Neural cell (in vitro differentiated cells): ENCODE measurements around the gene BICRA. TPM values are rescaled to one million over a fixed set of nuclear protein-coding genes. Genes with fewer than 3 reads are reported as not detected.

Source experiments
- H2AFZ ChIP-seq: fragments of 200-600, 300-800 bp; sonication (generic), shearing (Covaris generic); 2 replicates; pipeline ENCODE4 v1.6.0; 2014; ENCODE audit warnings: low read depth, mild to moderate bottlenecking, antibody characterized with exemption, low read length, moderate library complexity
- H3F3A ChIP-seq: fragments of 200-600 bp; shearing (Covaris generic); 2 replicates; pipeline ENCODE4 v1.6.1; 2016; ENCODE audit warnings: mild to moderate bottlenecking, moderate library complexity, mixed read lengths, antibody characterized with exemption, low read length; ENCODE audit not compliant: insufficient read depth, poor library complexity, severe bottlenecking
- H3K27ac ChIP-seq: fragments of 200-600, 300-800 bp; sonication (generic), shearing (Covaris generic); 2 replicates; pipeline ENCODE4 v1.5.1; 2014; ENCODE audit warnings: mild to moderate bottlenecking, low read length, moderate library complexity
- H3K27me3 ChIP-seq: fragments of 300-800, 200-600 bp; sonication (generic), shearing (Covaris generic); 2 replicates; pipeline ENCODE4 v1.6.0; 2014; ENCODE audit warnings: mild to moderate bottlenecking, low read depth, low read length, moderate library complexity; ENCODE audit not compliant: insufficient read depth
- H3K36me3 ChIP-seq: fragments of 300-800, 200-600 bp; sonication (generic), shearing (Covaris generic); 2 replicates; pipeline ENCODE4 v1.5.1; 2014; ENCODE audit warnings: mild to moderate bottlenecking, antibody characterized with exemption, low read length, moderate library complexity; ENCODE audit not compliant: insufficient read depth
- H3K4me2 ChIP-seq: fragments of 300-800, 200-600 bp; sonication (generic), shearing (Covaris generic); 2 replicates; pipeline ENCODE4 v1.6.0; 2014; ENCODE audit warnings: mild to moderate bottlenecking, low read length
- H3K4me3 ChIP-seq: fragments of 300-800, 200-600 bp; sonication (generic), shearing (Covaris generic); 2 replicates; pipeline ENCODE4 v1.5.1; 2014; ENCODE audit warnings: mild to moderate bottlenecking, low read length, moderate library complexity
- H3K79me2 ChIP-seq: fragments of 200-600 bp; shearing (Covaris generic); replicated peaks from 2 replicates; pipeline ENCODE4 v1.6.0; 2014; ENCODE audit warnings: mild to moderate bottlenecking, low read length, moderate library complexity; ENCODE audit not compliant: insufficient read depth
- H3K9ac ChIP-seq: fragments of 300-800, 200-600 bp; sonication (generic), shearing (Covaris generic); 2 replicates; pipeline ENCODE4 v1.6.1; 2016; ENCODE audit warnings: mild to moderate bottlenecking, low read length, mixed read lengths
- H3K9me2 ChIP-seq: fragments of 200-600 bp; shearing (Covaris generic); 2 replicates; pipeline ENCODE4 v1.6.1; 2016; ENCODE audit warnings: mild to moderate bottlenecking, low read length, mixed read lengths; ENCODE audit not compliant: insufficient read depth
- H3K9me3 ChIP-seq: fragments of 200-600, 300-800 bp; sonication (generic), shearing (Covaris generic); 2 replicates; pipeline ENCODE4 v1.6.1; 2016; ENCODE audit warnings: mild to moderate bottlenecking, mixed run types, low read length, moderate library complexity, mixed read lengths
- H4K20me1 ChIP-seq: fragments of 200-600 bp; shearing (Covaris generic); 2 replicates; pipeline ENCODE4 v1.6.1; 2016; ENCODE audit warnings: mild to moderate bottlenecking, mixed run types; ENCODE audit not compliant: insufficient read depth
- EP300 ChIP-seq: fragments of 450-650 bp; conservative IDR thresholded peaks from 2 replicates; pipeline ENCODE4 v1.6.1; 2014; ENCODE audit warnings: antibody characterized with exemption, mild to moderate bottlenecking, moderate library complexity; ENCODE audit not compliant: poor library complexity, severe bottlenecking
- EZH2 ChIP-seq: fragments of 200-600, 300-800 bp; shearing (Covaris generic), sonication (generic); IDR thresholded peaks from 2 replicates; pipeline ENCODE4 v1.6.1; 2014; ENCODE audit warnings: antibody characterized with exemption, low read length, borderline replicate concordance, mild to moderate bottlenecking; ENCODE audit not compliant: insufficient read depth, poor library complexity, severe bottlenecking
- MXI1 ChIP-seq: fragments of 450-650 bp; conservative IDR thresholded peaks from 2 replicates; pipeline ENCODE4 v1.6.1; 2014; ENCODE audit warnings: antibody characterized with exemption, mild to moderate bottlenecking; ENCODE audit not compliant: poor library complexity, severe bottlenecking
- POLR2AphosphoS5 ChIP-seq: IDR thresholded peaks from 2 replicates; pipeline ENCODE4 v1.6.1; 2012
- RAD21 ChIP-seq: fragments of 450-650 bp; conservative IDR thresholded peaks from 2 replicates; pipeline ENCODE4 v1.6.1; 2014; ENCODE audit warnings: antibody characterized with exemption, mild to moderate bottlenecking, moderate library complexity
- REST ChIP-seq: IDR thresholded peaks from 2 replicates; pipeline ENCODE4 v1.6.1; 2012; ENCODE audit warnings: borderline replicate concordance
- SMC3 ChIP-seq: fragments of 450-650 bp; conservative IDR thresholded peaks from 2 replicates; pipeline ENCODE4 v1.6.1; 2014; ENCODE audit warnings: antibody characterized with exemption, mild to moderate bottlenecking, moderate library complexity; ENCODE audit not compliant: poor library complexity
- TAF1 ChIP-seq: IDR thresholded peaks from 2 replicates; pipeline ENCODE4 v1.6.1; 2012; ENCODE audit warnings: low read depth
- polyA plus RNA-seq: library from polyadenylated mRNA; depleted of rRNA; stranded (reverse); fragments of >200 nt; gene quantifications from 2 replicates; pipeline ENCODE4 v1.2.3, GENCODE V29; 2014
- TF ChIP-seq, protein P1 (sequence below): fragments of 450-650 bp; IDR thresholded peaks from 2 replicates; pipeline ENCODE4 v1.5.1; 2014; ENCODE audit warnings: antibody characterized with exemption, mild to moderate bottlenecking, moderate library complexity; ENCODE audit not compliant: poor library complexity, severe bottlenecking

The BICRA gene
- polyA plus RNA-seq, 1 donor from 2014 or later: 0.11 TPM

DNA sequence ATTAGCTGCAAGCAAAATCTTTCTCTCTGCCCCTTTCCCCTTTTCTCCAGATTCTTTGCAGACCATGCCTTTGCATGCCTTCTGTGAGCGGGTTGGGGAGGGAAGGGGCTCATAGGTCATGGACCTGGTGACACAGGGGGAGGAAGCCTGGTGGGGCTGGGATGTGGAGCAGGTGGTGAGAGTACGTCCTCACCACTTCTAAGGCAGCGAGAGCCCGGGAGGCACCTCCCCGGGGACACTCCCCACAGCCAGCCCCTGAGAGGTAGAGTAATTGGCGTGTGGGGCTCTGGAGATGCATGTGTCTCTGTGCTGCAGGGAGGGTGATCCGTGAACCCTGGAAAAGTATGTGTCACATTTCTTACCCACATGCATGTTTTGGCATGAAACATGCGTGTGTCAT is 61.8 kb downstream of the BICRA start:
- Histone ChIP-seq H3K27ac (no peak overlapping the region), H3K9me3 (no peaks in the 10 kb centered on the region), H4K20me1 (no peaks in the 10 kb centered on the region), H3F3A (no peaks in the 10 kb centered on the region), H3K4me3 (no peak overlapping the region), H3K36me3 (no peaks in the 10 kb centered on the region), H3K4me2 (no peak overlapping the region), H3K79me2 (peaks cover 13% of the 10 kb centered on the region), H2AFZ (no peak overlapping the region), H3K27me3 (no peaks in the 10 kb centered on the region), H3K9me2 (no peaks in the 10 kb centered on the region), H3K9ac (no peak overlapping the region)
- TF ChIP-seq EZH2: no peak
- no peak for TF ChIP-seq POLR2AphosphoS5
- TF ChIP-seq, protein P1, sequence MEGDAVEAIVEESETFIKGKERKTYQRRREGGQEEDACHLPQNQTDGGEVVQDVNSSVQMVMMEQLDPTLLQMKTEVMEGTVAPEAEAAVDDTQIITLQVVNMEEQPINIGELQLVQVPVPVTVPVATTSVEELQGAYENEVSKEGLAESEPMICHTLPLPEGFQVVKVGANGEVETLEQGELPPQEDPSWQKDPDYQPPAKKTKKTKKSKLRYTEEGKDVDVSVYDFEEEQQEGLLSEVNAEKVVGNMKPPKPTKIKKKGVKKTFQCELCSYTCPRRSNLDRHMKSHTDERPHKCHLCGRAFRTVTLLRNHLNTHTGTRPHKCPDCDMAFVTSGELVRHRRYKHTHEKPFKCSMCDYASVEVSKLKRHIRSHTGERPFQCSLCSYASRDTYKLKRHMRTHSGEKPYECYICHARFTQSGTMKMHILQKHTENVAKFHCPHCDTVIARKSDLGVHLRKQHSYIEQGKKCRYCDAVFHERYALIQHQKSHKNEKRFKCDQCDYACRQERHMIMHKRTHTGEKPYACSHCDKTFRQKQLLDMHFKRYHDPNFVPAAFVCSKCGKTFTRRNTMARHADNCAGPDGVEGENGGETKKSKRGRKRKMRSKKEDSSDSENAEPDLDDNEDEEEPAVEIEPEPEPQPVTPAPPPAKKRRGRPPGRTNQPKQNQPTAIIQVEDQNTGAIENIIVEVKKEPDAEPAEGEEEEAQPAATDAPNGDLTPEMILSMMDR: no peak
- no peak for TF ChIP-seq EP300
- no peak for TF ChIP-seq RAD21
- no peak for TF ChIP-seq MXI1
- no peak for TF ChIP-seq TAF1

- H3K9ac ChIP-seq: no peak overlapping the region
- no peaks in the 10 kb centered on the region for H3K27me3 ChIP-seq
- no peak overlapping the region for H3K27ac ChIP-seq
- peaks cover 11% of the 10 kb centered on the region for H3K79me2 ChIP-seq
- no peaks in the 10 kb centered on the region for H3K36me3 ChIP-seq
- no peak overlapping the region for H3K4me3 ChIP-seq
- no peaks in the 10 kb centered on the region for H3K9me2 ChIP-seq
- no peak for TF ChIP-seq RAD21
- TF ChIP-seq EZH2: no peak
- no peak for TF ChIP-seq TAF1
- no peak for TF ChIP-seq POLR2AphosphoS5
- TF ChIP-seq EP300: no peak
- TF ChIP-seq MXI1: no peak
- TF ChIP-seq, protein P1: no peak
- no peak for TF ChIP-seq SMC3
- TF ChIP-seq REST: no peak
- H3F3A ChIP-seq: no peaks in the 10 kb centered on the region
- no peaks in the 10 kb centered on the region for H4K20me1 ChIP-seq
- H3K4me2 ChIP-seq: no peak overlapping the region
- no peak overlapping the region for H2AFZ ChIP-seq
- H3K9me3 ChIP-seq: no peaks in the 10 kb centered on the region
Observed at GRCh38 chr19:47671499-47671898, 62.6 kb downstream of the BICRA start.
